K562 (cell line): ENCODE measurements around the gene AGBL1. TPM values are rescaled to one million over a fixed set of nuclear protein-coding genes. Genes with fewer than 3 reads are reported as not detected.

Experiments used
- CSDE1 ChIP-seq, 2 experiments: fragments of 450-650 bp; IDR thresholded peaks; 2 replicates each; pipeline ENCODE4 v1.6.1; 2016; ENCODE audit warnings: mild to moderate bottlenecking in 1 of 2
- CTCFL ChIP-seq: IDR thresholded peaks from 2 replicates; pipeline ENCODE4 v1.6.1; 2011; ENCODE audit warnings: borderline replicate concordance, low read depth, mild to moderate bottlenecking, moderate library complexity, low read length; ENCODE audit not compliant: insufficient read depth, poor library complexity, severe bottlenecking
- L3MBTL2 ChIP-seq: fragments of 450-650 bp; IDR thresholded peaks from 2 replicates; pipeline ENCODE4 v1.6.1; 2016; ENCODE audit warnings: mild to moderate bottlenecking, moderate library complexity
- MAFK ChIP-seq: IDR thresholded peaks from 2 replicates; pipeline ENCODE4 v1.6.1; 2011; ENCODE audit warnings: low read length, improper control_type of control experiment
- TCF7L2 ChIP-seq: fragments of 150-350 bp; IDR thresholded peaks from 2 replicates; pipeline ENCODE4 v1.6.1; 2016; ENCODE audit warnings: low read depth, mild to moderate bottlenecking, low read length, moderate library complexity
- polyA plus RNA-seq, 8 experiments: library from polyadenylated mRNA; depleted of rRNA in 4 of 8; stranded (reverse) in 5 of 8; unstranded in 3 of 8; fragments of >200 nt; fragmentation: Nextera tagmentation in 2 of 8; fragmentation: Illumina TruSeq in 1 of 8; extraction: Ambion mirVana in 2 of 8; extraction: Trizol in 1 of 8; gene quantifications; 2 replicates each; pipeline versions ENCODE4 v1.2.1 to v1.2.3, GENCODE V29; 2011 to 2014; ENCODE audit warnings: inconsistent platforms in 1 of 8, missing spikeins in 1 of 8
- total RNA-seq, 7 experiments: library from RNA; depleted of rRNA in 6 of 7; stranded (reverse); fragments of >200 nt in 6 of 7; fragmentation: Illumina TruSeq in 2 of 7; extraction: Trizol in 2 of 7; gene quantifications; 2 replicates each; pipeline versions ENCODE4 v1.2.1 to v1.2.3, GENCODE V29; 2011 to 2021; ENCODE audit warnings: low replicate concordance in 1 of 7
- TF ChIP-seq, protein P1 (sequence below): sonication (generic); formaldehyde crosslinking; IDR thresholded peaks from 2 replicates; pipeline ENCODE4 v1.8.0; 2022; ENCODE audit warnings: mild to moderate bottlenecking, missing genetic modification reagents
- TF ChIP-seq, protein P2 (sequence below): fragments of 450-650 bp; IDR thresholded peaks from 2 replicates; pipeline ENCODE4 v1.6.1; 2018; ENCODE audit not compliant: partially characterized antibody
- TF ChIP-seq, protein P3 (sequence below), 2 experiments: fragments of 450-650 bp; formaldehyde crosslinking in 1 of 2; IDR thresholded peaks; 2 replicates each; pipeline versions ENCODE4 v1.4.0 to v1.6.1; 2014 to 2020; ENCODE audit warnings: mild to moderate bottlenecking in 2 of 2, borderline replicate concordance in 1 of 2, low read depth in 1 of 2

AGBL1 gene
- total and polyA plus RNA-seq, 9 of the 15 experiments (the other 6 are each of a cell fraction or from before 2014, with no cell fraction given), result not detected

DNA sequence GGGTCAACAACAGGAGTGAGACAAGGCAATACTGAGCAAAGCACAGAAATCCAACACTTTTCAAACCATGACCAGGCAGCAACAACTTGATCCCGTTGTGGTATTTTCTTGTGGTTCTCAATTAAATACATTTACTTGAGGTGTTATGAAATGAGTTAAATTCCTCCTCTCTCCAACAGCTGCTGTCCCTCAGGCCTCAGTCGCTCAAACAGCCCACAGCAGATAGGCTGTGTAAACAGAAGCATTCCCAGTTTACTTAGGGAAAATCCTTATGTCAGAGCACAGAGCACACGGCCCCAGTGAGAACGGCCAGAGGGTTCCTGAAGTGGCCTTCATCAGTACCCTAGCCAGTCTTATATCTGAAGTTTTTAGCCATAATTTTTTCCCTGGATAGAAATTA lies 359.9 kb downstream of the AGBL1 start (continued):
- TF ChIP-seq TCF7L2 (no peak), CSDE1 (IDR thresholded peaks at IDR 0.05) (no peak), L3MBTL2 (no peak), CTCFL (no peak), MAFK (no peak)
- TF ChIP-seq, protein P1, sequence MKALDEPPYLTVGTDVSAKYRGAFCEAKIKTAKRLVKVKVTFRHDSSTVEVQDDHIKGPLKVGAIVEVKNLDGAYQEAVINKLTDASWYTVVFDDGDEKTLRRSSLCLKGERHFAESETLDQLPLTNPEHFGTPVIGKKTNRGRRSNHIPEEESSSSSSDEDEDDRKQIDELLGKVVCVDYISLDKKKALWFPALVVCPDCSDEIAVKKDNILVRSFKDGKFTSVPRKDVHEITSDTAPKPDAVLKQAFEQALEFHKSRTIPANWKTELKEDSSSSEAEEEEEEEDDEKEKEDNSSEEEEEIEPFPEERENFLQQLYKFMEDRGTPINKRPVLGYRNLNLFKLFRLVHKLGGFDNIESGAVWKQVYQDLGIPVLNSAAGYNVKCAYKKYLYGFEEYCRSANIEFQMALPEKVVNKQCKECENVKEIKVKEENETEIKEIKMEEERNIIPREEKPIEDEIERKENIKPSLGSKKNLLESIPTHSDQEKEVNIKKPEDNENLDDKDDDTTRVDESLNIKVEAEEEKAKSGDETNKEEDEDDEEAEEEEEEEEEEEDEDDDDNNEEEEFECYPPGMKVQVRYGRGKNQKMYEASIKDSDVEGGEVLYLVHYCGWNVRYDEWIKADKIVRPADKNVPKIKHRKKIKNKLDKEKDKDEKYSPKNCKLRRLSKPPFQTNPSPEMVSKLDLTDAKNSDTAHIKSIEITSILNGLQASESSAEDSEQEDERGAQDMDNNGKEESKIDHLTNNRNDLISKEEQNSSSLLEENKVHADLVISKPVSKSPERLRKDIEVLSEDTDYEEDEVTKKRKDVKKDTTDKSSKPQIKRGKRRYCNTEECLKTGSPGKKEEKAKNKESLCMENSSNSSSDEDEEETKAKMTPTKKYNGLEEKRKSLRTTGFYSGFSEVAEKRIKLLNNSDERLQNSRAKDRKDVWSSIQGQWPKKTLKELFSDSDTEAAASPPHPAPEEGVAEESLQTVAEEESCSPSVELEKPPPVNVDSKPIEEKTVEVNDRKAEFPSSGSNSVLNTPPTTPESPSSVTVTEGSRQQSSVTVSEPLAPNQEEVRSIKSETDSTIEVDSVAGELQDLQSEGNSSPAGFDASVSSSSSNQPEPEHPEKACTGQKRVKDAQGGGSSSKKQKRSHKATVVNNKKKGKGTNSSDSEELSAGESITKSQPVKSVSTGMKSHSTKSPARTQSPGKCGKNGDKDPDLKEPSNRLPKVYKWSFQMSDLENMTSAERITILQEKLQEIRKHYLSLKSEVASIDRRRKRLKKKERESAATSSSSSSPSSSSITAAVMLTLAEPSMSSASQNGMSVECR, result no peak
- TF ChIP-seq, protein P2, sequence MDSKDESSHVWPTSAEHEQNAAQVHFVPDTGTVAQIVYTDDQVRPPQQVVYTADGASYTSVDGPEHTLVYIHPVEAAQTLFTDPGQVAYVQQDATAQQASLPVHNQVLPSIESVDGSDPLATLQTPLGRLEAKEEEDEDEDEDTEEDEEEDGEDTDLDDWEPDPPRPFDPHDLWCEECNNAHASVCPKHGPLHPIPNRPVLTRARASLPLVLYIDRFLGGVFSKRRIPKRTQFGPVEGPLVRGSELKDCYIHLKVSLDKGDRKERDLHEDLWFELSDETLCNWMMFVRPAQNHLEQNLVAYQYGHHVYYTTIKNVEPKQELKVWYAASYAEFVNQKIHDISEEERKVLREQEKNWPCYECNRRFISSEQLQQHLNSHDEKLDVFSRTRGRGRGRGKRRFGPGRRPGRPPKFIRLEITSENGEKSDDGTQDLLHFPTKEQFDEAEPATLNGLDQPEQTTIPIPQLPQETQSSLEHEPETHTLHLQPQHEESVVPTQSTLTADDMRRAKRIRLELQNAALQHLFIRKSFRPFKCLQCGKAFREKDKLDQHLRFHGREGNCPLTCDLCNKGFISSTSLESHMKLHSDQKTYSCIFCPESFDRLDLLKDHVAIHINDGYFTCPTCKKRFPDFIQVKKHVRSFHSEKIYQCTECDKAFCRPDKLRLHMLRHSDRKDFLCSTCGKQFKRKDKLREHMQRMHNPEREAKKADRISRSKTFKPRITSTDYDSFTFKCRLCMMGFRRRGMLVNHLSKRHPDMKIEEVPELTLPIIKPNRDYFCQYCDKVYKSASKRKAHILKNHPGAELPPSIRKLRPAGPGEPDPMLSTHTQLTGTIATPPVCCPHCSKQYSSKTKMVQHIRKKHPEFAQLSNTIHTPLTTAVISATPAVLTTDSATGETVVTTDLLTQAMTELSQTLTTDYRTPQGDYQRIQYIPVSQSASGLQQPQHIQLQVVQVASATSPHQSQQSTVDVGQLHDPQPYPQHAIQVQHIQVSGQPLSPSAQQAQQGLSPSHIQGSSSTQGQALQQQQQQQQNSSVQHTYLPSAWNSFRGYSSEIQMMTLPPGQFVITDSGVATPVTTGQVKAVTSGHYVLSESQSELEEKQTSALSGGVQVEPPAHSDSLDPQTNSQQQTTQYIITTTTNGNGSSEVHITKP, result no peak
- TF ChIP-seq, protein P3, sequence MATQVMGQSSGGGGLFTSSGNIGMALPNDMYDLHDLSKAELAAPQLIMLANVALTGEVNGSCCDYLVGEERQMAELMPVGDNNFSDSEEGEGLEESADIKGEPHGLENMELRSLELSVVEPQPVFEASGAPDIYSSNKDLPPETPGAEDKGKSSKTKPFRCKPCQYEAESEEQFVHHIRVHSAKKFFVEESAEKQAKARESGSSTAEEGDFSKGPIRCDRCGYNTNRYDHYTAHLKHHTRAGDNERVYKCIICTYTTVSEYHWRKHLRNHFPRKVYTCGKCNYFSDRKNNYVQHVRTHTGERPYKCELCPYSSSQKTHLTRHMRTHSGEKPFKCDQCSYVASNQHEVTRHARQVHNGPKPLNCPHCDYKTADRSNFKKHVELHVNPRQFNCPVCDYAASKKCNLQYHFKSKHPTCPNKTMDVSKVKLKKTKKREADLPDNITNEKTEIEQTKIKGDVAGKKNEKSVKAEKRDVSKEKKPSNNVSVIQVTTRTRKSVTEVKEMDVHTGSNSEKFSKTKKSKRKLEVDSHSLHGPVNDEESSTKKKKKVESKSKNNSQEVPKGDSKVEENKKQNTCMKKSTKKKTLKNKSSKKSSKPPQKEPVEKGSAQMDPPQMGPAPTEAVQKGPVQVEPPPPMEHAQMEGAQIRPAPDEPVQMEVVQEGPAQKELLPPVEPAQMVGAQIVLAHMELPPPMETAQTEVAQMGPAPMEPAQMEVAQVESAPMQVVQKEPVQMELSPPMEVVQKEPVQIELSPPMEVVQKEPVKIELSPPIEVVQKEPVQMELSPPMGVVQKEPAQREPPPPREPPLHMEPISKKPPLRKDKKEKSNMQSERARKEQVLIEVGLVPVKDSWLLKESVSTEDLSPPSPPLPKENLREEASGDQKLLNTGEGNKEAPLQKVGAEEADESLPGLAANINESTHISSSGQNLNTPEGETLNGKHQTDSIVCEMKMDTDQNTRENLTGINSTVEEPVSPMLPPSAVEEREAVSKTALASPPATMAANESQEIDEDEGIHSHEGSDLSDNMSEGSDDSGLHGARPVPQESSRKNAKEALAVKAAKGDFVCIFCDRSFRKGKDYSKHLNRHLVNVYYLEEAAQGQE (IDR thresholded peaks at IDR 0.05; ENCODE audit: borderline replicate concordance), result no peak
- TF ChIP-seq, protein P3 (CRISPR knock-in tag; IDR thresholded peaks at IDR 0.05; ENCODE audit: low read depth), result no peak
